DMS79 treated with DMSO at 0.1 percent for 48 hours (cell line): ENCODE results near the gene CD248.
A peak's percentile ranks its signal among the peaks of the same experiment; 100 is the strongest.
"Not testable (repeated sequence)": the region's sequence is repeated elsewhere in the genome, so short reads cannot be mapped to it uniquely, and the experiment has no call there.

Source experiments
- DNase-seq: peaks from one replicate; lab custom pipeline; 2025; lab: John Stamatoyannopoulos, UW

Gene CD248

GRCh38 chr11:66316849-66317251 lies at the start of gene CD248:
CD248 (minus strand) TSS chr11:66317044; CDS start chr11:66317027, 17 bp downstream.
- DNase-seq = no peak

- no peak for DNase-seq
Measured at GRCh38 chr11:66365711-66366619, 49.1 kb upstream of the CD248 start.

- DNase-seq = no peak
Measured at GRCh38 chr11:66365166-66365565, 48.3 kb upstream of the CD248 start.

- DNase-seq = no peak
Measured at GRCh38 chr11:66363805-66364535, 47.1 kb upstream of the CD248 start.

GRCh38 chr11:66363187-66363601 lies 46.4 kb upstream of the CD248 start:
- no peak for DNase-seq

- no peak for DNase-seq
Measured at GRCh38 chr11:66362481-66363147, 45.8 kb upstream of the CD248 start.

GRCh38 chr11:66361502-66361941 lies 44.7 kb upstream of the CD248 start:
- DNase-seq = no peak

- DNase-seq = no peak
Measured at GRCh38 chr11:66360406-66361073, 43.7 kb upstream of the CD248 start.

- no peak for DNase-seq
Measured at GRCh38 chr11:66359662-66360087, 42.8 kb upstream of the CD248 start.

- DNase-seq = not testable (repeated sequence)
Measured at GRCh38 chr11:66350560-66351235, 33.9 kb upstream of the CD248 start.

GRCh38 chr11:66349084-66349386 lies 32.2 kb upstream of the CD248 start:
- no peak for DNase-seq

- DNase-seq = peak; percentile 67
Measured at GRCh38 chr11:66347425-66348276, 30.8 kb upstream of the CD248 start, which contains the start of gene B4GAT1. B4GAT1 (minus strand) TSS chr11:66347629; CDS start chr11:66347545, 84 bp downstream.

- no peak for DNase-seq
Measured at GRCh38 chr11:66346476-66347424, 29.9 kb upstream of the CD248 start.

GRCh38 chr11:66345316-66345649 lies 28.4 kb upstream of the CD248 start:
- DNase-seq = peak; percentile 28

- DNase-seq = peak; percentile 90
Measured at GRCh38 chr11:66344550-66345315, 27.9 kb upstream of the CD248 start, which contains the start of gene BRMS1. BRMS1 (minus strand) TSS chr11:66345104; CDS start chr11:66342234, 2,870 bp downstream.

- DNase-seq = no peak
Measured at GRCh38 chr11:66343176-66343575, 26.3 kb upstream of the CD248 start.

GRCh38 chr11:66341502-66342126 lies 24.8 kb upstream of the CD248 start:
- no peak for DNase-seq
